ENCODE data around the gene ELP6. TPM values are rescaled to one million over a fixed set of nuclear protein-coding genes. Genes with fewer than 3 reads are reported as not detected.

The ELP6 gene
- total RNA-seq, 1 experiment from 2014 or later, result 62.0 TPM

DNA sequence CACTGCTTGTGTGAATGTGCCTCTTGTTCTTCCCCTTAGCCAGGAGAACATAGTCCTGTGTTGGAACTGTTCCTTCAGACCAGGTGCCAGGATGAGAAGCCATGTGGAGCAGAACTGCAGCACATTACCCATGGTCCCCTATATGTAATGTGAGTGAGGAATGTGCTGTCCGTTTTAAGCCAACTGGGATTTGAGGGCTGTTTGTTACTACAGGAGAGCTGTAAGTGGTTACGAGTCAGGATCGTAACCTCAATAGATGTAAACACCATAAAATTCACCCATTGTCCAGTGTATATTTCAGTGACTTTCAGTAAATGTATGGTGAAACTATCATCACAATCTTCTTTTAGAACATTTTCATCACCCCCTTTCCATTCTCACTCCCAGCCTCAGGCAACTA is 27.7 kb downstream of the ELP6 start:
- H3K9me3 Mint-ChIP-seq, result peaks cover 4% of the 10 kb centered on the region; the same call in 1 of the 2 replicates
- no peaks in the 10 kb centered on the region for H3K27me3 Mint-ChIP-seq (ENCODE audit: low read depth)
- ChIA-PET POLR2A (no interaction called here), CTCF (no interaction called here)
- H3K27ac Mint-ChIP-seq, result peak overlapping the region; percentile 73
- peaks cover 8% of the 10 kb centered on the region for H3K36me3 Mint-ChIP-seq
- ATAC-seq (no peak), DNase-seq (ENCODE audit: low spot score) (no peak)
- H3K4me1 Mint-ChIP-seq, result peaks cover 18% of the 10 kb centered on the region
- TF ChIP-seq CREM (CRISPR knock-in tag; IDR thresholded peaks at IDR 0.05) (no peak), IRF1 (CRISPR knock-in tag; IDR thresholded peaks at IDR 0.05) (no peak), FOXJ3 (CRISPR knock-in tag; IDR thresholded peaks at IDR 0.05; ENCODE audit: borderline replicate concordance) (no peak), HMGA2 (CRISPR knock-in tag; IDR thresholded peaks at IDR 0.05) (no peak), ZNF219 (CRISPR knock-in tag; IDR thresholded peaks at IDR 0.05; ENCODE audit: borderline replicate concordance) (no peak), MXD4 (CRISPR knock-in tag; IDR thresholded peaks at IDR 0.05; ENCODE audit: borderline replicate concordance) (no peak), E2F4 (CRISPR knock-in tag; IDR thresholded peaks at IDR 0.05; ENCODE audit: borderline replicate concordance, low read depth) (no peak), ZNF263 (CRISPR knock-in tag; IDR thresholded peaks at IDR 0.05; ENCODE audit: low read depth) (no peak), SOX15 (CRISPR knock-in tag; IDR thresholded peaks at IDR 0.05) (no peak), MYBL2 (CRISPR knock-in tag; IDR thresholded peaks at IDR 0.05) (no peak), TCF7 (CRISPR knock-in tag; IDR thresholded peaks at IDR 0.05; ENCODE audit: low read depth) (no peak), ATF1 (CRISPR knock-in tag; IDR thresholded peaks at IDR 0.05) (no peak)
- TF ChIP-seq, protein P1, sequence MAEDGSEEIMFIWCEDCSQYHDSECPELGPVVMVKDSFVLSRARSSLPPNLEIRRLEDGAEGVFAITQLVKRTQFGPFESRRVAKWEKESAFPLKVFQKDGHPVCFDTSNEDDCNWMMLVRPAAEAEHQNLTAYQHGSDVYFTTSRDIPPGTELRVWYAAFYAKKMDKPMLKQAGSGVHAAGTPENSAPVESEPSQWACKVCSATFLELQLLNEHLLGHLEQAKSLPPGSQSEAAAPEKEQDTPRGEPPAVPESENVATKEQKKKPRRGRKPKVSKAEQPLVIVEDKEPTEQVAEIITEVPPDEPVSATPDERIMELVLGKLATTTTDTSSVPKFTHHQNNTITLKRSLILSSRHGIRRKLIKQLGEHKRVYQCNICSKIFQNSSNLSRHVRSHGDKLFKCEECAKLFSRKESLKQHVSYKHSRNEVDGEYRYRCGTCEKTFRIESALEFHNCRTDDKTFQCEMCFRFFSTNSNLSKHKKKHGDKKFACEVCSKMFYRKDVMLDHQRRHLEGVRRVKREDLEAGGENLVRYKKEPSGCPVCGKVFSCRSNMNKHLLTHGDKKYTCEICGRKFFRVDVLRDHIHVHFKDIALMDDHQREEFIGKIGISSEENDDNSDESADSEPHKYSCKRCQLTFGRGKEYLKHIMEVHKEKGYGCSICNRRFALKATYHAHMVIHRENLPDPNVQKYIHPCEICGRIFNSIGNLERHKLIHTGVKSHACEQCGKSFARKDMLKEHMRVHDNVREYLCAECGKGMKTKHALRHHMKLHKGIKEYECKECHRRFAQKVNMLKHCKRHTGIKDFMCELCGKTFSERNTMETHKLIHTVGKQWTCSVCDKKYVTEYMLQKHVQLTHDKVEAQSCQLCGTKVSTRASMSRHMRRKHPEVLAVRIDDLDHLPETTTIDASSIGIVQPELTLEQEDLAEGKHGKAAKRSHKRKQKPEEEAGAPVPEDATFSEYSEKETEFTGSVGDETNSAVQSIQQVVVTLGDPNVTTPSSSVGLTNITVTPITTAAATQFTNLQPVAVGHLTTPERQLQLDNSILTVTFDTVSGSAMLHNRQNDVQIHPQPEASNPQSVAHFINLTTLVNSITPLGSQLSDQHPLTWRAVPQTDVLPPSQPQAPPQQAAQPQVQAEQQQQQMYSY (CRISPR knock-in tag; IDR thresholded peaks at IDR 0.05), result no peak
- TF ChIP-seq, protein P2, sequence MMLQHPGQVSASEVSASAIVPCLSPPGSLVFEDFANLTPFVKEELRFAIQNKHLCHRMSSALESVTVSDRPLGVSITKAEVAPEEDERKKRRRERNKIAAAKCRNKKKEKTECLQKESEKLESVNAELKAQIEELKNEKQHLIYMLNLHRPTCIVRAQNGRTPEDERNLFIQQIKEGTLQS (CRISPR knock-in tag; conservative IDR thresholded peaks at IDR 0.05), result no peak
- no peak overlapping the region for H3K4me3 Mint-ChIP-seq

GRCh38 chr3:47482366-47482765 is 31.1 kb downstream of the ELP6 start:
- ATAC-seq, result peak; percentile 12

More at GRCh38 chr3:47482366-47482765, 31.1 kb downstream of the ELP6 start:
- peaks cover 35% of the 10 kb centered on the region for H3K4me1 Mint-ChIP-seq
- H3K27ac Mint-ChIP-seq, result peak overlapping the region; percentile 96
- CTCF ChIA-PET, result interaction anchor here (0.9 to 3.5 kb wide), 3 partner anchors 9 to 61 kb away, joined by 4 to 27 read pairs (median 4); no protein-coding TSS in a partner anchor
- H3K9me3 Mint-ChIP-seq, result peaks cover 4% of the 10 kb centered on the region; the same call in 1 of the 2 replicates
- POLR2A ChIA-PET, result interaction anchor here (0.6 to 0.7 kb wide), 2 partner anchors 22 to 780 kb away, joined by 4 to 7 read pairs; no protein-coding TSS in a partner anchor
- H3K36me3 Mint-ChIP-seq, result peaks cover 3% of the 10 kb centered on the region
- peak overlapping the region; percentile 57 for H3K4me3 Mint-ChIP-seq
- TF ChIP-seq IRF2 (CRISPR knock-in tag; IDR thresholded peaks at IDR 0.05; ENCODE audit: borderline replicate concordance, low read depth), result no peak
- no peak for TF ChIP-seq NR2C2 (CRISPR knock-in tag; IDR thresholded peaks at IDR 0.05)
- TF ChIP-seq OVOL2 (CRISPR knock-in tag; IDR thresholded peaks at IDR 0.05; ENCODE audit: borderline replicate concordance), result no peak
- TF ChIP-seq AFF4 (CRISPR knock-in tag; IDR thresholded peaks at IDR 0.05; ENCODE audit: borderline replicate concordance), result no peak
- no peak for TF ChIP-seq HMGA2 (CRISPR knock-in tag; IDR thresholded peaks at IDR 0.05)
- no peak for TF ChIP-seq EMX1 (CRISPR knock-in tag; IDR thresholded peaks at IDR 0.05)
- no peak for TF ChIP-seq ZSCAN18 (CRISPR knock-in tag; IDR thresholded peaks at IDR 0.05)
- TF ChIP-seq SMAD3 (CRISPR knock-in tag; IDR thresholded peaks at IDR 0.05; ENCODE audit: borderline replicate concordance), result no peak
- no peaks in the 10 kb centered on the region for H3K27me3 Mint-ChIP-seq (ENCODE audit: low read depth)
- DNase-seq (ENCODE audit: low spot score), result no peak

Measured in WTC11 (cell line).